Fibroblast of lung (primary cell): ENCODE data around the gene TMEM143.
"Not testable (repeated sequence)": the region's sequence is repeated elsewhere in the genome, so short reads cannot be mapped to it uniquely, and the experiment has no call there.

ENCODE experiments used
- CTCF ChIP-seq, 2 donors: IDR thresholded peaks in 1 of 2; conservative IDR thresholded peaks in 1 of 2; 1 replicate in 1 of 2; 2 replicates in 1 of 2; pipeline ENCODE4 v1.5.1; 2011 to 2012; ENCODE audit warnings: low read length in 2 of 2, control low read depth in 1 of 2, inconsistent platforms in 1 of 2, low read depth in 1 of 2, mild to moderate bottlenecking in 1 of 2
- EZH2 ChIP-seq: IDR thresholded peaks from 2 replicates; pipeline ENCODE4 v1.5.1; 2012; ENCODE audit warnings: low read length, control low read depth, mild to moderate bottlenecking; ENCODE audit errors: missing control alignments

- not testable (repeated sequence) for TF ChIP-seq CTCF (conservative IDR thresholded peaks at IDR 0.05 in 1 of 2, IDR thresholded peaks at IDR 0.05 in 1 of 2; ENCODE audit: low read depth in 1 of 2, low read length in 2 of 2); EZH2
Measured at GRCh38 chr19:48309731-48310130, 54.0 kb downstream of the TMEM143 start.
